ENCODE measurements around the gene PDE5A.
"Not testable (repeated sequence)": the region's sequence is repeated elsewhere in the genome, so short reads cannot be mapped to it uniquely, and the experiment has no call there.

PDE5A gene

DNA sequence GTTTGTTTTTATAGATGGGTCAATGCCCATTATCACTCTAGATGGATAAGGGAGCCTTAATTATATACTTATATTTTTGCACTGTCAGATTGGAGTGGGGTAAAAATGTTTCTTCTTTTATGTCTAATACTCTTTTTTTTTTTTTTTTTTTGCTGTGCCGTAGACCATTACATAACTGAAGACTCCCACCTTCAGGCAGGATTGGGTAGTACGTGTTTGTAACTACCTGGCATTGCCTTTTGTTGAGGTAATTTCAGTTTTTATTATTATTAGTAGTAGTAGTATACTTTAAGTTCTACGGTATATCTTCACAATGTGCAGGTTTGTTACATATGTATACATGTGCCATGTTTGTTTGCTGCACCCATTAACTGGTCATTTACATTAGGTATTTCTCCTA is 165.9 kb downstream of the PDE5A start:
- not testable (repeated sequence) for H3K4me3 Mint-ChIP-seq; H3K4me1 Mint-ChIP-seq (ENCODE audit: low read depth); H3K27ac Mint-ChIP-seq; H3K27me3 Mint-ChIP-seq; H3K9me3 Mint-ChIP-seq (ENCODE audit: low read depth)
- H3K36me3 Mint-ChIP-seq = peaks cover 12% of the 10 kb centered on the region

DNA sequence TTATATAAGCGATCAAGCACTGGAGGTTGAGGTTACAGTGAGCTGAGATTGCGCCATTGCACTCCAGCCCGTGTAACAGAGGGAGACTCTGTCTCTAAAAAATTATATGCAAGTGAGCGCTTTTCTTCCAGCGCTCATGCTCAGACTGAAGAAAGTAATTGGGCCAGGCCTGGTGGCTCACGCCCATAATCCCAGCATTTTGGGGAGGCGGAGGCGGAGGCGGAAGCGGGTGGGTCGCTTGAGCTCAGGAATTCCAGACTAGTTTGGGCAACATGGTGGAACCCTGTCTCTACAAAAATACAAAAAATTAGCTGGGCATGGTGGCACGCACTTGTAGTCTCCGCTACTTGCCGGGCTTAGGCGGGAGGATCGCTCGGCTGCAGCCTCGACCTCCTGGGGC is 172.9 kb downstream of the PDE5A start:
- H3K9me3 Mint-ChIP-seq (ENCODE audit: low read depth); H3K36me3 Mint-ChIP-seq; H3K27me3 Mint-ChIP-seq: not testable (repeated sequence)
- H3K4me1 Mint-ChIP-seq (ENCODE audit: low read depth) = peaks cover 13% of the 10 kb centered on the region
- peak overlapping the region; percentile 58 for H3K27ac Mint-ChIP-seq
- peak overlapping the region; percentile 89 for H3K4me3 Mint-ChIP-seq

DNA sequence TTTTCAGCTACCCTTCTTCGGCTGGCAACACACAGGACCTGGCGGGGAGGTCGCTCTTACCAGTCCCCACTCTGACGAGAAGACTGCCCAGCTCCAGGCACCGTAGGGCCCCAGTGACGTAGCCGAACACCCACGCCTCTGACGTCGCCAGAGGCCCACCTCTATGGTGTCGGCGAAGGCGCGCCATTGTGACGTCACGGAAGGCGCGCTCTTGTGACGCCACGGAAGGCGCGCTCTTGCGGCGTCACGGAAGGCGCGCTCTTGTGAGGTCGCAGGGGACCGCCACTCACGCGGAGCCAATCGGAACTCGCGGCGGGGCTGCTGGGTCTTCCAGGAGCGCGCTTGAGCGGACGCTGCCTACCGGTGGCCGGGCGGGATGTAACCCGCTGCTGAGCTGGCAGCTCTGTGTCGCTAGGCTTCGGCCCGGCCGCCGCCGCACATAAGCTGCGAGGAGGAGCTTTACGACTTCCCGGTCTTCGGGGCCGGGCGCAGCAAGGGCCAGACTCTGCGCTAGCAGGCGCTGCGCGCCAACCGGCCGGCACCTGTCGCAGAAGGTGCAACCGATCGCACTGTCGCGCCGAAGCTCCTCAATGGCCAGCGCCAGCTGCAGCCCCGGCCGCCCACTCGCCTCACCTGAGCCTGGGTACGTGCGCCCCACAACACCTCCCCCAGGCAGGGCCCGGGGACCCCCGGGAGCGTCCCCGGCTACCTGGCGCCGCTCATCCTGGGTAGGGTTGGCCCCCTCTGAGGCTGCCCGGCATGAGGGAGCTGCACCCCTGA is 173.9 kb downstream of the PDE5A start:
- Mint-ChIP-seq H3K4me3 (peak overlapping the region; percentile 89), H3K4me1 (ENCODE audit: low read depth) (peaks cover 13% of the 10 kb centered on the region), H3K27ac (peak overlapping the region; percentile 97)
- H3K27me3 Mint-ChIP-seq; H3K9me3 Mint-ChIP-seq (ENCODE audit: low read depth); H3K36me3 Mint-ChIP-seq: not testable (repeated sequence)

DNA sequence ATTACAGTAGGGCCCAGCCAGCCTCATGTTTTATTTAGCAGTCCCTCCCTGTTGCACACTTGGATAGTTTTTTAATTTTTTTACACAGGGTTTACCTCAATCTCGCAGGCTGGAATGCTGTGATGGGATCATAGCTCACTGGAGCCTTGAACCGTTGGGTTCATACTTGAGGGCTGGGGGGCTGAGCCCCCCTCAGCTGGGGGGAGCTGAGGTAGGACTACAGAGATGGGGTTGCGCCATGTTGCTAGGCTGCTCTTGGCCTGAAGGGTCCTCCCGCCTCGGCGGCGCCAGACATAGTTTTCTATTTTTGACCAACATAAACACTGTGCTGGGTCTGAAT is 174.5 kb downstream of the PDE5A start:
- not testable (repeated sequence) for H3K9me3 Mint-ChIP-seq (ENCODE audit: low read depth); H3K36me3 Mint-ChIP-seq; H3K27me3 Mint-ChIP-seq
- Mint-ChIP-seq H3K4me3 (peak overlapping the region; percentile 89), H3K4me1 (ENCODE audit: low read depth) (peaks cover 13% of the 10 kb centered on the region), H3K27ac (peak overlapping the region; percentile 97)

DNA sequence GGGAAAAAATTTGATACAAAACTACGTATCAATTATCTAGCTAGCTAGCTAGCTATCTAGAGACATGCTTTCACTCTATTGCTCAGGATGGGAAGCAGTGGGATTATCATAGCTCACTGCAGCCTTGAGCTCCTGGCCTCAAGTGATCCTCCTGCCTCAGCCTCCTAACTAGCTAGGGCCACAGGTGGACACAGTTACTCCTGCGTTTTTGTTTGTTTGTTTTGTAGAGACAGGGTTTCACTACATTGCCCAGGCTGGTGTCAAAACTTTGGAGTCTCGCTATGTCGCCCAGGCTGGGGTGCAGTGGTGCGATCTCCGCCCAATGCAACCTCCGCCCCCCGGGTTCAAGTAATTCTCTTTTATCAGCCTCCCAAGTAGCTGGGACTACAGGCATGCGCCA is 175.3 kb downstream of the PDE5A start:
- peak overlapping the region; percentile 64 for H3K4me3 Mint-ChIP-seq
- H3K27me3 Mint-ChIP-seq; H3K36me3 Mint-ChIP-seq; H3K9me3 Mint-ChIP-seq (ENCODE audit: low read depth): not testable (repeated sequence)
- H3K4me1 Mint-ChIP-seq (ENCODE audit: low read depth) = peaks cover 13% of the 10 kb centered on the region
- peak overlapping the region; percentile 79 for H3K27ac Mint-ChIP-seq

DNA sequence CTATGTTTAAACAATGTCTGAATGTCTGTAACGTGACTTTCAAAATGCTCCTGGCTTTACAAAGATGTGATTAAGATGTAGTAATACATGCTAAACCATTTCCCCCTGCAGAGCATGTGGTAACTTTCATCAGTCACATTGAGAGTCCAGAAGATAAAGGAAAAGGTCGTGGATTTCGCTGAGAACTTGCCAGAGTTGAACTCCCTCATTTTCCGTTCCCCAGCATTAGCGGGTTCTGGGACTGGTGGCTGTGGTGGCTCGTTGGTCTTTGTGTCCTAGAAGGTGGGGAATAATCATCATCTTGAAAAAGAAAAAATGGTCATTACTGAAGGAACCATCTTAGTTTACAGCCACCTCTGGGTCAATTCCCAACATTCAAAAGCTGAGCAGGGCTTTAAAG is 178.8 kb downstream of the PDE5A start:
- H3K4me1 Mint-ChIP-seq (ENCODE audit: low read depth); H3K9me3 Mint-ChIP-seq (ENCODE audit: low read depth); H3K27me3 Mint-ChIP-seq; H3K36me3 Mint-ChIP-seq; H3K27ac Mint-ChIP-seq; H3K4me3 Mint-ChIP-seq: not testable (repeated sequence)
